ENCODE data around the gene TSPAN5. TPM values are rescaled to one million over a fixed set of nuclear protein-coding genes. Genes with fewer than 3 reads are reported as not detected.

Gene TSPAN5
- total RNA-seq, 2 donors from 2014 or later: 7.4 to 11.8 TPM

DNA sequence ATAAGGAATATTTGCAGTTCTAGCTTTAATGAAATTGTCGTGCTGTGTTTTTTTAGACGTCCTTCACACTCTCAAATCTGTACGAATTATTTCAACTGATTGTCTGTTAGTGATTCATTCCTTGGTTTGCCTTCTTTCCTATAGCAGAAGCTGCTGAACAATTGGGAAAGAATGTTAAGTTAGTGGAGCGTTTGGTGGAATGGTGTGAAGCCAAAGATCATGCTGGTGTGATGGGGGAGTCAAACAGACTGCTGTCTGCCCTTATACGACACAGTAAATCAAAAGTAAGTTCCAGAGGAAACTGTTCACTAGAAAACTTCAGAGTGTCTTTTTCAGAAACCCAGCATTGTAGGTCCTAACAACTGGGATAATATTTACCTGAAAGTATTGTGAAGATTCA is 237.3 kb downstream of the TSPAN5 start:
- H3K9ac ChIP-seq (ENCODE audit: extremely low read depth, low read length, poor library complexity, severe bottlenecking): no peak overlapping the region
- WGBS, 2 experiments (ENCODE audit: insufficient coverage in 1 of 2, insufficient read length in 1 of 2): 96 to 100% methylated on average over 3 to 5 of the region's 5 CpGs
- TF ChIP-seq, protein P1, sequence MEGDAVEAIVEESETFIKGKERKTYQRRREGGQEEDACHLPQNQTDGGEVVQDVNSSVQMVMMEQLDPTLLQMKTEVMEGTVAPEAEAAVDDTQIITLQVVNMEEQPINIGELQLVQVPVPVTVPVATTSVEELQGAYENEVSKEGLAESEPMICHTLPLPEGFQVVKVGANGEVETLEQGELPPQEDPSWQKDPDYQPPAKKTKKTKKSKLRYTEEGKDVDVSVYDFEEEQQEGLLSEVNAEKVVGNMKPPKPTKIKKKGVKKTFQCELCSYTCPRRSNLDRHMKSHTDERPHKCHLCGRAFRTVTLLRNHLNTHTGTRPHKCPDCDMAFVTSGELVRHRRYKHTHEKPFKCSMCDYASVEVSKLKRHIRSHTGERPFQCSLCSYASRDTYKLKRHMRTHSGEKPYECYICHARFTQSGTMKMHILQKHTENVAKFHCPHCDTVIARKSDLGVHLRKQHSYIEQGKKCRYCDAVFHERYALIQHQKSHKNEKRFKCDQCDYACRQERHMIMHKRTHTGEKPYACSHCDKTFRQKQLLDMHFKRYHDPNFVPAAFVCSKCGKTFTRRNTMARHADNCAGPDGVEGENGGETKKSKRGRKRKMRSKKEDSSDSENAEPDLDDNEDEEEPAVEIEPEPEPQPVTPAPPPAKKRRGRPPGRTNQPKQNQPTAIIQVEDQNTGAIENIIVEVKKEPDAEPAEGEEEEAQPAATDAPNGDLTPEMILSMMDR (conservative IDR thresholded peaks at IDR 0.05): no peak
- H3K4me3 Mint-ChIP-seq: no peak overlapping the region
- no peak for DNase-seq
- H3K4me3 ChIP-seq (ENCODE audit: low read length): no peak overlapping the region
- H3K27me3 Mint-ChIP-seq (ENCODE audit: insufficient read depth): no peaks in the 10 kb centered on the region
- peaks cover 69% of the 10 kb centered on the region for H3K36me3 ChIP-seq (ENCODE audit: control insufficient read depth, insufficient read depth, low read length)
- no peaks in the 10 kb centered on the region for H3K4me1 ChIP-seq (ENCODE audit: control insufficient read depth, insufficient read depth, low read length)
- H3K27ac ChIP-seq (ENCODE audit: low read depth, low read length): no peak overlapping the region
- H3K27ac Mint-ChIP-seq: no peak overlapping the region
- no peaks in the 10 kb centered on the region for H3K4me1 Mint-ChIP-seq
- peaks cover 32% of the 10 kb centered on the region for H3K9me3 Mint-ChIP-seq
- peaks cover 60% of the 10 kb centered on the region for H3K36me3 Mint-ChIP-seq (ENCODE audit: low read depth)
- H3K27me3 ChIP-seq (ENCODE audit: control insufficient read depth, insufficient read depth, low read length, poor library complexity, severe bottlenecking): no peaks in the 10 kb centered on the region
- peaks cover 36% of the 10 kb centered on the region for H3K9me3 ChIP-seq (ENCODE audit: control insufficient read depth, low read length)

Data from endodermal cell (in vitro differentiated cells).